HG03135 (cell line): Measurements from ENCODE around the gene YRDC.

ENCODE experiments used
- ATAC-seq: cut with Tn5 transposase; IDR thresholded peaks from one replicate; pipeline ENCODE4 v1.9.1; 2021; ENCODE audit warnings: mild to moderate bottlenecking, moderate library complexity; ENCODE audit not compliant: unreplicated experiment

Gene YRDC

GRCh38 chr1:37807555-37808368, at the start of gene YRDC, which contains the start of gene C1orf122:
YRDC (minus strand) TSS chr1:37808208; CDS start chr1:37808180, 28 bp downstream.
C1orf122 (plus strand) TSS chr1:37807790; CDS start chr1:37808405, 615 bp downstream.
- peak; percentile 86 for ATAC-seq

DNA sequence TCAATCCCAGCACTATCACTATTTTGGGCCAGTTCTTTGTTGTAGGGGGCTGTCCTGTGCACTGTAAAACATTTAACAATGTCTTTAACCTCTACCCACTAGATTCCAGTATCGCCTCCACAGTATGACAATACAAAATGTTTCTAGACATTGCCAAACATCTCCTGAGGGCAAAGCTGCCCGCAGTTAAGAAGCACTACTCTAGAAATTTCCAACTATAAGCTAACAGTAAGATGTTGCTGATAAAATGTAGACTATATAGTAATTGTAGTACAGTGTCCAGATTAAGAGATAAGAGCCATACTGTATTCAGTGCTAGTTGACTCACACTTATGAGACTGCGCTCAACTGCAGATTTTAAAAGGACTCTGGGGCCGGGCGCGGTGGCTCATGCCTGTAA, 46.4 kb upstream of the YRDC start:
- ATAC-seq: no peak

DNA sequence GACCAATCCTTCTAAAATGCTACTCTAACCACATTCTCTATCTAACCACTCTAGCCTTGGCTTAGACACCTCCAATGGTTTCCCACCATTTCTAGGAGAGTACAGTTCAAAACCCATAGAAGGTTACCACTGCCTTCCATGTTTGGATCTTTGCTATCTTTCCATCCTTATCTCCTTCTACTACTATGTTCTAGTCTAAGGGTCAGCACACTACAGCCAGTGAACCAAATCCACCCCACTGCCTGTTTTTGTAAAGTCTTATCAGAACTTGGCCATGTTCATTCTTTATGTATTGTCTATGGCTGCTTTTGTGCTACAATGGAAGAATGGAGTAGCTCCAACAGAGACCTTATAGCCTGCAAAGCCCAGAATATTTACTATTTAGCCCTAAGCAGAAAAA, 45.1 kb upstream of the YRDC start:
- no peak for ATAC-seq

- ATAC-seq: no peak
Observed at GRCh38 chr1:37851782-37852210, 43.8 kb upstream of the YRDC start.

- no peak for ATAC-seq
Observed at GRCh38 chr1:37851262-37851661, 43.3 kb upstream of the YRDC start.

DNA sequence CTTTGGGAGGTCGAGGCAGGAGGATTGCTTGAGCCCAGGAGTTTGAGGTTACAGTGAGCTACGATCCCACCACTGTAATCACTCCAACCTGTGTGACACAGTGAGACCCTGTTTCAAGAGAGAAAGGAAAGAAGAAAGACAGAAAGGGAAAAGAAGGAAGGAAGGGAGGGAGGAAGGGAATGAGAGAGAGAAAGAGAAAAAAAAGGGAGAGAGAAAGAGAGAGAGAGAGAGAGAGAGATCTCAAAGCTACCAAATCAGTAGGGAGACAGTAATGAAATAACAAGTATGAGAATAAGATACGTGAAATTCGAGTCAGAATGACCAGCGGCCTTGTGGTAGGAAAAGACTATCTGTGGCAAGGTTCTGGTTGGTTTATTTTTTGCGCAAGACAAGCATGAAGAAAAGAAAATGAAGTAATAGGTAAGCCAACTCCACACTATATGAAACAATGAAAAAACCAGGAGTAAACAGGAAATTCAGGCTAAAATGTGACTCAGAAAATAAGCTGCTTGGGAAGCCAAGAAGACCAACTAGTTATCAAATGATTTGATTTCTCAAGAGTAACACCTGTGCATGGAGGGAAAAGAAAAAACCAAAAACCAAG, 42.4 kb upstream of the YRDC start:
- ATAC-seq: no peak

DNA sequence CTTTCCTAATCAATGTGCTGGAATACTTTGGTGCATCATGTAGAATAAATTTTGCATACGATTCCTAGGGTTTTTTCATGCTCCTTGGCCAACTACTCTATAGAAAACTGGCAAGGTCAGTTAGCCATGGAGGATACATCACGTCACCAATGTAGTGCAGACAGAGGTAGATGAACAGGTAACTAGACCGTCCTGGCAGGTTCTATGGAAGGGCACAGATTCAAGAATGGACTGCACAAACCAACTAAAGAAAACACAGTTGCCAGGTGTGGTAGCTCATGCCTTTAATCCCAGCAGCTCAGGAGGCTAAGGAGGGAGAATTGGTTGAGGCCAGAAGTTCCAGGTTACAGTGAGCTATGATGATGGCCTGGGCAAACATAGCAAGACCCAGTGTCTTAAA, 41.5 kb upstream of the YRDC start:
- no peak for ATAC-seq

GRCh38 chr1:37846647-37847339, 38.8 kb upstream of the YRDC start:
- ATAC-seq: no peak

DNA sequence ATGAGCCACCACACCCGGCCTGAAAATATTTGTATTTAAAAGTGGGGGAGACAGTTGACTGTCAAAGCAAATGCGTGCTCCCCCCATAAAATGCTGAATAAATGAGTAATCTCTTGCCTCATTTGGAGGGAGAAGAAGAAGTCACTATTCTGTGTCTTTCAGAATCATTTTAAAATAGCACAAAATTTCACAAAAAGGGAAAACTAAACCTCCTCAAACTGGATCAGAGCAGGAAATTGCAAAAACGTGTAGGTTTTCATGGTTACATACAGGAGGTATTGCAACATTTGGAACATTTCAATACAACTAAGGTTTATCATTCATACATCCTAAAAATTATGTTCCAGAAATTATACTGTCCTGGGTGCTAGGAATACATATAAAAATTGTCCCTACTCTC, 37.8 kb upstream of the YRDC start:
- ATAC-seq: no peak

GRCh38 chr1:37845049-37845646, 37.1 kb upstream of the YRDC start:
- ATAC-seq: no peak

DNA sequence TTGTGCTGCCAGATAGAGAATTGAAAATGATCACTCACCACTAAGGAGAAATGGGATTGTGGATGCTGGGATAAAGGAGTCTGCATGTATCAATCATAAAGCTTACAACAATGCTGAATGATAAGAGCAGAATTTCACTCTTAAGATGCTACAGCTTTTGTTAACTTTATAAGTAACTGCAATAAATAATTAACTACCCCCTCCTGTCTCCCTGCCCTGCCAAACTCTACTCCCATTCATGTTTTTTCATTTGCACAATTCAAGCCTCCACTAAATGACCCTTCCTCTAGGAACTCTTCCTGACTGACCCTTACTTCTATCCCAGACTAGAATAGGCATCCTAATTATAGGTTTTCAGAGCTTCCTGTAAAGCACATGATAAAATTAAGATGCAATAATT, 36.5 kb upstream of the YRDC start:
- ATAC-seq: no peak

DNA sequence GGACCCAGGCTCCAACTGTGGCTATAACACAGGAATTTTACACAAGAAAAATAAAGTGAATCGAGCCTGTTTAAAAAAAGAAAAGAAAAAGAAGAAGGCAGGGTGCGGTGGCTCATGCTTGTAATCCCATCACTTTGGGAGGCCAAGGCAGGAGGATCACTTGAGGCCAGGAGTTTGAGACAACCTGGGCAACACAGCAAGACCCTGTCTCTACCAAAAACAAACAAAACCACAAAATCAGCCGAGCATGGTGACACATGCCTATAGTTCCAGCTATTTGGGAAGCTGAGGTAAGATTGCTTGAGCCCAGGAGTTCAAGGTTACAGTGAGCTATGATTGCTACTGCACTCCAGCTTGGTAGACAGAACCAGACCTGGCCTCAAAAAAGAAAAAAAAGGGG, 33.6 kb upstream of the YRDC start:
- ATAC-seq: no peak

DNA sequence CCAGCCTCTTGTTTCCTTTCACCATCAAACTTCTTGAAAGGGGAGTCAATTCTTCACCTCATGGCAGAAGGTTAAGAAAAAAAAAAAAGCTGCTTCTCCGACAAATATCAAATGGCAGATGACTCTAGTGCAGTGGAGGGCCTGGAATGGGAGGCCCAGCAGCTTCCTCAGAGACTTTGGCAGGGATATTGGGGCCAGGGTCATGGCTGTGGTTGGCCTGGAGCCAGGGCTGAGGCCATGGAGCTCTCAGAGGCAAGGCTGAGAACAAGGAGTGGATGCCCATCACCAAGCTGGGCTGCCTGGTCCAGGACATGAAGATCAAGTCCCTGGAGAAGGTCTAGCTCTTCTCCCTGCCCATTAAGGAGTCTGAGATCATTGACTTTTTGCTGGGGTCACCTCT, 32.7 kb upstream of the YRDC start:
- ATAC-seq: no peak

DNA sequence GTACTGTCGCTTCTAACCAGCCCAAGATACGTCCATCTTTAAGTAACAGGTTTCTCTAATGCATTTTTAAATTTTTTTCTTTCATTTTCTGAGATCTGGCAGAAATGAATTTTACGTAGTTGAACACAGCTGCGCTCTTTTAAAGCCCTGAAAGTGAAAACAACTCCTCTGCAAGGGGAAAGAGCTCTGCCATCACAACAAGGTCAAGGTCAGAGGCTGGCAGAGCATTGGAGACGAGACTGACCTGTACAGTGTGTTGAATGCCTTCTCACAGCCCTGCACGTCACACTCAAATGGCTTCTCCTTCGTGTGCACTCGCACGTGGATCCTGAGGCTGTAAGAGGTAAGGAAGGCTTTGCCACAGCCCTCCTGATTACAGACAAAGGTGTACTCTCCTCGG, 31.7 kb upstream of the YRDC start:
- ATAC-seq: no peak

DNA sequence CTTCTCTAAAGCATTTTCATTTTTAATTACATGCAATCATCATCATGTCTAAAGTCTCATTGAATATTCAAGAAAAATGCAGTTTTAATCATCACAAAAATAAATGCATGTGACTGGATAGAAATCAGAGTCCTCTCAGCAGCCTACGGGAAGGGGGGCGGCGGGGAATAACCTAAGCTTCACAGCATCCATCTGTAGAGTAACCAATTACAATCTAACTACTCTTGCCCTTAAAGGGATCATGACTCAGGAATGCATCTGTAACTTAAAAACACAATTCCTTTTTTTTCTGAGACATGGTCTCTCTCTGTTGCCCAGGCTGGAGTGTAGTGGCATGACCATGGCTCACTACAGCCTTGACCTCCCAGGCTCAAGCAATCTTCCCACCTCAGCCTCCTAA, 28.8 kb upstream of the YRDC start:
- no peak for ATAC-seq

- ATAC-seq: no peak
Observed at GRCh38 chr1:37831809-37832208, 23.8 kb upstream of the YRDC start.

DNA sequence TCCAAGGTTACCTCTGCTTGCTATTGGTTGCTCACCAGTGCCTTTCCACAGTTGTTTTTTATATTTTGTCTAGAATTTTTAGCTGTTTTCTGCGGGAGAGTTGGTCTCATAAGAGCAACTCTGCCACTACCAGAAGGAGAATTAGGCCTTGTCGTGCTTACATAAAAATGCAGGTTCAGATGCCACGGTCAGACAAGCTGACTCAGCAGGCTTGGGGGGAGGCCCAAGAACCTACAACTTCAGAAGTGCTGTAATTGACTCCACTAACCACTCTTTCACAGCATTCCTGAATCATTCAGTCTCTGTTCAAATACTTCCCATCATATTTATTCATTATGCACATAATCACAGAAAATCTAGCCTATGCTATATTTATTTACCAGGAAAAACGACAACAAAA, 23.1 kb upstream of the YRDC start:
- ATAC-seq: no peak

- no peak for ATAC-seq
Observed at GRCh38 chr1:37828410-37829074, 20.5 kb upstream of the YRDC start.

DNA sequence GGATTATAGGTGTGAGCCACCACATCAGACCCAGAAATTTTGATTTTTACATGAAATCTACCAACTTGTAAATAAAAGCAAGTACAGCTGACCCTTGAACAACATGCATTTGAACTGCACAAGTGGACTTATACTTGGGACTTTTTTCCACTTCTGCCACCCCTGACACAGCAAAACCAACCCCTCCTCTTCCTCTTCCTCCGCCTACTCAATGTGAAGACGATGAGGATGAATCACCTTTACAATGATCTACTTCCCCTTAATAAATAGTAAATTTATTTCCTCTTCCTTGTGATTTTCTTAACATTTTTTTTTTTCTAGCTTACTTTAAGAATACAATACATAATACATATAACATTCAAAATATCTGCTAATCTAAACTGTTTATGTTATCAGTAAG, 17.5 kb upstream of the YRDC start:
- no peak for ATAC-seq

DNA sequence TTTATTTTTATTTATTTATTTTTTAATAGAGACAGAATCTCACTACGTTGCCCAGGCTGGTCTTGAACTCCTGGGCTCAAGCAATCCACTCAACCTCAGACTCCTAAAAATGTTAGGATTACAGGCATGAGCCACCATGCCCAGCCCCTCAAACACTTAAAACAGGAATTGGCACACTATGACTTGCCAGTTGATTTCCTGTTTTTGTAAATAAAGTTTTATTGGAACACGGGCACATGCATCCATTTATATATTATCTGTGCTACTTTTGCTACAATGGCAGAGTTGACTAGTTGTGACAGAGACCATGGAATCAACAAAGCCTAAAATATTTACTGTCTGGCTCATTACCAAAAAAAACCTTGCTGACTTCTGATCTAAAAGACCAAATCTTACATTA, 16.0 kb upstream of the YRDC start:
- no peak for ATAC-seq
